ENCODE results near the gene OR2S2.

The OR2S2 gene

GRCh38 chr9:35909687-35910612 is 48.0 kb downstream of the OR2S2 start:
- no peak overlapping the region for H3K4me3 ChIP-seq (ENCODE audit: low read depth, low read length)

- no peak within 1 kb of the TSS for H3K4me3 ChIP-seq (ENCODE audit: low read depth, low read length)
Observed at GRCh38 chr9:35909274-35909673, 48.7 kb downstream of the OR2S2 start, which contains the start of gene SPAAR. SPAAR (plus strand) TSS chr9:35909490; CDS start chr9:35910464, 974 bp downstream.

GRCh38 chr9:35908504-35909125 is 49.3 kb downstream of the OR2S2 start:
- no peak overlapping the region for H3K4me3 ChIP-seq (ENCODE audit: low read depth, low read length)

- no peak overlapping the region for H3K4me3 ChIP-seq (ENCODE audit: low read depth, low read length)
Observed at GRCh38 chr9:35907711-35908503, 50.0 kb downstream of the OR2S2 start.

Data from iPS-11a (cell line).